ENCODE data around the gene SMG5. TPM values are rescaled to one million over a fixed set of nuclear protein-coding genes. Genes with fewer than 3 reads are reported as not detected.

The SMG5 gene
- total RNA-seq, 2 donors from 2014 or later = 65.2 to 107 TPM

- H3K9ac ChIP-seq (ENCODE audit: low read depth in 2 of 2, low read length in 2 of 2) = peak overlapping the region in 1 of 2 donors; percentile 34
- peaks cover 4% of the 10 kb centered on the region for H3K4me1 ChIP-seq
Measured at GRCh38 chr1:156214024-156214748, 68.4 kb downstream of the SMG5 start.

GRCh38 chr1:156213644-156213966 lies 69.0 kb downstream of the SMG5 start:
- Histone ChIP-seq H3K9me3 (no peaks in the 10 kb centered on the region), H3K9ac (ENCODE audit: low read depth in 2 of 2, low read length in 2 of 2) (peak overlapping the region; percentile 85 to 88), H3K4me3 (peak overlapping the region; percentile 76), H3K27me3 (no peaks in the 10 kb centered on the region), H3K36me3 (no peaks in the 10 kb centered on the region), H3K27ac (peak overlapping the region; percentile 93), H3K4me1 (peaks cover 4% of the 10 kb centered on the region)
- intact Hi-C loops (cut with DNase I) = no loop called here
- no peak for TF ChIP-seq CTCF (IDR thresholded peaks at IDR 0.05)
- DNase-seq = no peak

More at GRCh38 chr1:156214024-156214748, 68.4 kb downstream of the SMG5 start:
- Histone ChIP-seq H3K9me3 (no peaks in the 10 kb centered on the region), H3K36me3 (no peaks in the 10 kb centered on the region), H3K27me3 (no peaks in the 10 kb centered on the region), H3K27ac (peak overlapping the region; percentile 93), H3K4me3 (peak overlapping the region; percentile 76)
- TF ChIP-seq CTCF (IDR thresholded peaks at IDR 0.05) = no peak
- DNase-seq = no peak
- intact Hi-C loops (cut with DNase I) = no loop called here

GRCh38 chr1:156212833-156213643 lies 69.6 kb downstream of the SMG5 start, which contains the start of gene PMF1:
Gene PMF1 (plus strand): TSS chr1:156213007. CDS start chr1:156213016, 9 bp downstream.
- Histone ChIP-seq H3K27me3 (no peaks in the 10 kb centered on the region), H3K36me3 (no peaks in the 10 kb centered on the region), H3K4me3 (peak within 1 kb of the TSS; percentile 76), H3K4me1 (peaks cover 4% of the 10 kb centered on the region), H3K9me3 (no peaks in the 10 kb centered on the region), H3K9ac (ENCODE audit: low read depth in 2 of 2, low read length in 2 of 2) (peak within 1 kb of the TSS; percentile 85 to 88), H3K27ac (peak within 1 kb of the TSS; percentile 93)
- TF ChIP-seq CTCF (IDR thresholded peaks at IDR 0.05) = no peak
- intact Hi-C loops (cut with DNase I) = no loop called here
- DNase-seq = peak; percentile 98

GRCh38 chr1:156212130-156212529 lies 70.5 kb downstream of the SMG5 start:
- intact Hi-C loops (cut with DNase I) = no loop called here
- H3K9ac ChIP-seq (ENCODE audit: low read depth in 2 of 2, low read length in 2 of 2) = peak overlapping the region; percentile 16 to 85
- no peaks in the 10 kb centered on the region for H3K9me3 ChIP-seq
- DNase-seq = no peak
- TF ChIP-seq CTCF (IDR thresholded peaks at IDR 0.05) = no peak
- H3K4me3 ChIP-seq = peak overlapping the region; percentile 76
- H3K36me3 ChIP-seq = no peaks in the 10 kb centered on the region
- no peaks in the 10 kb centered on the region for H3K27me3 ChIP-seq
- H3K4me1 ChIP-seq = peaks cover 4% of the 10 kb centered on the region
- peak overlapping the region; percentile 93 for H3K27ac ChIP-seq

GRCh38 chr1:156211243-156211642 lies 71.4 kb downstream of the SMG5 start:
- TF ChIP-seq CTCF (IDR thresholded peaks at IDR 0.05) = no peak
- Histone ChIP-seq H3K9me3 (no peaks in the 10 kb centered on the region), H3K27me3 (no peaks in the 10 kb centered on the region), H3K9ac (ENCODE audit: low read depth in 2 of 2, low read length in 2 of 2) (no peak overlapping the region), H3K27ac (no peak overlapping the region), H3K4me3 (no peak overlapping the region), H3K4me1 (peaks cover 4% of the 10 kb centered on the region), H3K36me3 (no peaks in the 10 kb centered on the region)
- intact Hi-C loops (cut with DNase I) = no loop called here
- DNase-seq = no peak
